Brain microvascular endothelial cell (primary cell): ENCODE data around the gene TUBG2.
"Not testable (repeated sequence)": the region's sequence is repeated elsewhere in the genome, so short reads cannot be mapped to it uniquely, and the experiment has no call there.

Experiments used
- DNase-seq: peaks from one replicate; pipeline ENCODE4 v3.0.0-alpha.2; 2020
- H3K27ac ChIP-seq: fragments of 250-450 bp; sonication (Bioruptor Pico); 2 replicates; pipeline ENCODE4 v1.5.1; 2020; ENCODE audit warnings: mild to moderate bottlenecking, moderate library complexity
- H3K27me3 ChIP-seq: fragments of 250-450 bp; sonication (Bioruptor Pico); replicated peaks from 2 replicates; pipeline ENCODE4 v1.5.1; 2020; ENCODE audit warnings: mild to moderate bottlenecking
- H3K36me3 ChIP-seq: fragments of 250-450 bp; sonication (Bioruptor Pico); replicated peaks from 2 replicates; pipeline ENCODE4 v1.5.1; 2020; ENCODE audit warnings: mild to moderate bottlenecking
- H3K4me3 ChIP-seq: 2 replicates; pipeline ENCODE4 v1.5.1; 2011; ENCODE audit warnings: low read depth, mild to moderate bottlenecking, control low read depth, low read length, moderate library complexity
- CTCF ChIP-seq: IDR thresholded peaks from 2 replicates; pipeline ENCODE4 v1.5.1; 2011; ENCODE audit warnings: low read depth, mild to moderate bottlenecking, moderate library complexity, low read length, control low read depth, inconsistent platforms; ENCODE audit errors: missing control alignments
- in situ Hi-C: cut with HindIII; loops from 2 replicates; pipeline ENCODE4 v1.10.0; 2017; ENCODE audit warnings: low sequenced_read_pairs, low pct_ligation_motif_present

Gene TUBG2

GRCh38 chr17:42618442-42619150 is 40.5 kb upstream of the TUBG2 start:
- H3K27me3 ChIP-seq = no peaks in the 10 kb centered on the region
- DNase-seq = no peak
- no peak for TF ChIP-seq CTCF

GRCh38 chr17:42621987-42622386 is 37.1 kb upstream of the TUBG2 start:
- H3K4me3 ChIP-seq, H3K27me3 ChIP-seq, in situ Hi-C loops, H3K36me3 ChIP-seq, H3K27ac ChIP-seq, DNase-seq: not testable (repeated sequence)

More at GRCh38 chr17:42618442-42619150, 40.5 kb upstream of the TUBG2 start:
- no peak overlapping the region for H3K4me3 ChIP-seq
- peaks cover 17% of the 10 kb centered on the region for H3K36me3 ChIP-seq
- H3K27ac ChIP-seq = no peak overlapping the region
- in situ Hi-C loops = no loop called here

GRCh38 chr17:42623271-42623670 is 35.8 kb upstream of the TUBG2 start:
- in situ Hi-C loops = no loop called here
- no peak for DNase-seq
- no peak for TF ChIP-seq CTCF
- H3K36me3 ChIP-seq = no peaks in the 10 kb centered on the region
- no peaks in the 10 kb centered on the region for H3K27me3 ChIP-seq
- H3K27ac ChIP-seq = no peak overlapping the region
- no peak overlapping the region for H3K4me3 ChIP-seq

- in situ Hi-C loops = no loop called here
- peak; percentile 12 for TF ChIP-seq CTCF
Measured at GRCh38 chr17:42623732-42624596, 35.1 kb upstream of the TUBG2 start.

GRCh38 chr17:42627032-42627764 is 31.9 kb upstream of the TUBG2 start:
- H3K4me3 ChIP-seq, H3K36me3 ChIP-seq, DNase-seq, in situ Hi-C loops, H3K27ac ChIP-seq, H3K27me3 ChIP-seq: not testable (repeated sequence)

More at GRCh38 chr17:42623732-42624596, 35.1 kb upstream of the TUBG2 start:
- no peaks in the 10 kb centered on the region for H3K36me3 ChIP-seq
- no peak for DNase-seq
- no peak overlapping the region for H3K27ac ChIP-seq
- H3K27me3 ChIP-seq = no peaks in the 10 kb centered on the region
- H3K4me3 ChIP-seq = no peak overlapping the region

- in situ Hi-C loops = no loop called here
Measured at GRCh38 chr17:42629411-42630009, 29.6 kb upstream of the TUBG2 start.

More at GRCh38 chr17:42629411-42630009, 29.6 kb upstream of the TUBG2 start:
- no peak overlapping the region for H3K4me3 ChIP-seq
- no peak overlapping the region for H3K27ac ChIP-seq
- DNase-seq = no peak
- H3K27me3 ChIP-seq = no peaks in the 10 kb centered on the region
- H3K36me3 ChIP-seq = no peaks in the 10 kb centered on the region
- no peak for TF ChIP-seq CTCF
